Fibroblast of skin of right quadriceps (primary cell): ENCODE results near the gene BRD1.
"Not testable (repeated sequence)": the region's sequence is repeated elsewhere in the genome, so short reads cannot be mapped to it uniquely, and the experiment has no call there.

Source experiments
- DNase-seq: peaks from one replicate; pipeline ENCODE4 v3.0.0-alpha.2; 2013

Gene BRD1

DNA sequence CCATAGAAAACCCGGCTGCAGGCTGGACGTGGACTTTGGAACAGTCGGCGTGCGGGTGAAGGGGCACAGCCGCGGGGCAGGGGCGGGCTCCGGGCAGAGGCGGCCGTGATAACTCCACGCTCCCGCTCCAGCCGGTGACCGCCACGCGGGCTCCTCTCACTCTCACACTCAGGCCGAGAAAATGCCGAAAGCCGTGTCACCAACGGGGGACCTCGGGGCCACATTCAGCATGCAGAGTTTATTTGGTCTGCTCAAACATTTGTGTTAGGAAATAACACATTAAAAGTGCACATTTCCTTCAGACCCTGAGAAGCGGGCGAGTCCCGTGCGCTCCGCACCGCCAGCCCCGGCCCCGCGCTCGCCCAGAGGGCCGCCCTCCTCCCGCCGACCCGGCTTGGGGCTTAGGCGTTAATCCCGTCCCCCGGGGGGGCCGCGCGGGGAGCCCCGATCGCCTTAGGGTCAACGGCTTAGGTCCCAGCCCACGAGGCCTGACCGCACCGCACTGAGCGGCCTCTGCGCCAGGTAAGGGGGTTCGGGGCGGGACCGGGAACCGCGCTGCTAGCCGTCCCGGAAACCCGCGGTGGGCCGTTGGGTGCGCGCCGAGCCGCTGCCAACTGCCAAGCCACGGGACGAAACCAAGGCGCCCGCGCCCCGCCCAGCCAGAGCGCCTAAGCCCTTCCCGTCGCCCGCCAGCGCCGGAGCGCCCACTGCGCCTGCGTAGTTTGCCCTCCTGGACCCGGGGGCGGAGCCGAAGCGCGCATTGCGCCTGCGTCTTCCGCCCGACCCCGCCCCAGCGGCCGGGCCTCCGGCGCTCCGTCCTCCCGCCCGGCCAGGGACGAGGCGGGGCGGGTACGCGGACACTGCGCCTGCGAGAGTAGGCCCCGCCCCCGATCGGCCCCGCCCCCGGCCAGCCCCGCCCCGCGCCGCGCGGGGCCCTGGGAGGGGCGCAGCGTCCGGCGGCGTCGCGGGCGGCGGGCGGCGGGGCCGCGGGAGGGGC, 25.5 kb upstream of the BRD1 start, which contains the start of gene ZBED4:
Gene ZBED4 (plus strand): TSS at position 947 of the 997 bp plus-strand sequence. CDS start 29,819 bp downstream, outside the sequence.
- peak; percentile 96 for DNase-seq

DNA sequence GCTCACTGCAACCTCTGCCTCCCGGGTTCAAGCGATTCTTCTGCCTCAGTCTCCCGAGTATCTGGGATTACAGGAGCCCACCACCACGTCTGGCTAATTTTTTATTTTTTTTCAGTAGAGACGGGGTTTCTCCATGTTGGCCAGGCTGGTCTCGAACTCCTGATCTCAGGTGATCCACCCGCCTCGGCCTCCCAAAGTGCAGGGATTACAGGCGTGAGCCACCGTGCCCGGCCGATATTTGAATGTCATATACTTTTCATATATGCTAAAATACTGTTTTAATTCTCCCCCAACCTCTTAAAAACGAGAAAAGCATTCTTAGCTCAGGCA, 24.9 kb upstream of the BRD1 start:
- DNase-seq: not testable (repeated sequence)

DNA sequence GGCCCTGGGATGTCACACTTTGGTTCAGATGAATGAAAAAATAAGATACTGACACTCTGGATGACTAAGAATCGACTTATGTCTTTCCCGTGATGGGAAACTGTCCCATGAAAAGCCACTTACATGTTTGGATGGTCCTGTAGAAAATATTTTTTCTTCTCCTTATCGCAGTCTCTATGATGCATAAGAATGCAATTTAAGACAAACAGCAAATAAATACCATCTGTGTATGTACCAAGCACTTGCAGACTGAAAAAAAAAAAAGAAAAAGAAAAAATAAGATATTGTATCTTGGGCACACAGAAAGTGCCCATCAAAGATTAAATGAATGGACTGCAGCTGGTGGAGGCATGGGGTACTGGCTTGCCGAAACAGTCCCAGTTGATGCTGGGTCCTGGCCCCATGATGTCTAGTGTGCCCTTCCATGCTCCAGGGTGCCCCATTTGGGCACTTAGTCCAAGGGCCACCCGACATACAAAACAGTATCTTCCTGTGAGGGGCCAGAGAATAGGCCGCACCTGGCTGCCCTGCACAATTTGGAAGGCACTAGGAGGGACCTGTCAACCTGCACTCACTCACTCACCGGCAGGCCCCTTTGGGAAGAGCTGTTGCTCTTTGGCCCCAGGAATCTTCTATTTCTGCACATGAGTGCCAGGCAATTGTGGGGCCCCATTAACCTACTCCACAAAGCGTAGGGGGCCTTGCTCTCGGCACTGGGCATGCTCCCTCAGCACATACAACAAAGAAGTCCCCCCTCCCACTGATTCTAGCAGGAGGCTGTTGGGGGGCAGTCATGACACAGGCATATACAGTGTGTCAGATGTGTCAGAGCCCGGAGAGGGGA, 23.5 kb upstream of the BRD1 start:
- no peak for DNase-seq

DNA sequence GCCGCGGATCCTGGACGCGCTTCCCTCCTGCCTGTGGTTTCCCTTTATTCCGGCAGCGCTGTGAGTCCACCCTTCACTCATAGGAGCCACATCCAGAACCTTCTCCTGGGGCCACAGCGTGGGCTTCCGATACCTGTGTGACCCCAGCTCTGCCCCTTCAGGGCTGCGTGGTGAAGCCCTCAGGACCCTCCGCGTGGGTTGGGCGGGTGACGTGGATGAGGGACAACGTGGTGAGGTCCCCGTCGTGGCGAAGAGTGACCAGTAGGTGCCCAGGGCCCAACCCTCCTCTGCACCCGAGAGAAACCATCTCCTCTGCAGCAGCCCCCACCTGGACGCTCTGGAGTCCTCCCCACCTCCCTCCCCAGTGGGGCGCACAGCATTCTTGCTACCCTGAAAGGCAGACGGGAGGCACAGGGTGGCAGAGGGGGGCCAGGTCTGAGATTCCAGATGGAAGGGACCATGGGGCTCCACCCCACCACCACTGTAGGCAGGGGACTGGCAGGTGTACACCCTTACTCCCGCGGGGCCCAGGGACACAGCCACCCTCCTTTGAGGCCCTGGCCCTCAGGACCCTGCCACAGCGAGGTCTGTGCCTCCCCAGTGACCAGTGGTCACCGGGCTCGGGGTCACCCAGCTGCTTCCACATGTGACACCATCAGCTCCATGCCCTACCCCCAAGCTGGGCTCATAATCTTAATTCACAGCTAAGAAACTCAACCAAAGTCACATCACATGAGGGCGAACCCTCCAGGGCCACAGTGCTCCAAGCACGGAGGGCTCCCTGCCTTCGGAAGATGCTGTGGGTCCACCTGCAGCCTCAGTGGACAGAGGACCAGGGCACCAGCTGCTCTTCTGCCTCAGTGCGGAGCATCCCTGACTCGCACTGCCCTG, 22.6 kb upstream of the BRD1 start:
- no peak for DNase-seq

DNA sequence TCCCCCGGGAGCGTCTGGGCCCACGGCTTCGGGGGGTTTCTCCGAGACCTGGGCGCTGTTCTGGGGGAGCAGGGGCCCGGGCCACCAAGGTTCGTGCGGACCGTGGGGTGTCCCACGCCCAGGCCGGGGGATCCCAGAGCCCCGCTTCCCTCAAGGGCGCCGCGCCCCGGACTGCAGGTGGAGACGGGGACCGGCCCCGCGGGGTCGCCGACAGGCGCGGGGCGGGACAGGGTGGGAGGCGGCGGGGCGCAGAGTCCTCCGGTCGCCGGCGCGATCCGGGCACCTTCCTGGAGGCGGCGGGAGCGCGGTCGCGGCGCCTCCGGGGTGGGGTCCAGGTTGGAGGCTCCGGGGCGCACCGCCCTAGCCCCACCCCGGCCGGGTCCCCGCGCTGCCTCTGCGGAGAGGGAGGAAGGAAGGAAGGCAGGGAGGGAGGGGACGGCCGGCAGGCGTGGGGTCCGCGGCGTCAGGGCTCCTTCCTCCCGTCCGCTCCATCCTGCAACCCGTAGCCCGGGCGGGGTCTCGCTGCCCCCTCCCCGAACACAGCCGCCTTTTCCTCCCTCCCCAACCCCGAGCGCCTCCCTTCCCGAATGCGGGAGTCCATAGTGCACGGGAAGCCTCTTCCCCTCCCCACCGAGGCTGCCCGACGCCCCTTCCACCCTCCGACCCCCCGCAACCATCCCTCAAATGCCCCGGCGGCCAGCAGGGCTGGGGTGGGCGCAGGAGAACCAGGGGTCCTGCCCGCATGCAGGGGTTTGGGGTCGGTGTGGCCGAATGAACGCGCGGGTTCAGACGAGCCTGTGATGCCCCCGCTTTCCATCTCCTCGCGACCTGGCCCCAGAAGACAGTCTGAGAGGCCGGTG, 21.7 kb upstream of the BRD1 start:
- DNase-seq: no peak

DNA sequence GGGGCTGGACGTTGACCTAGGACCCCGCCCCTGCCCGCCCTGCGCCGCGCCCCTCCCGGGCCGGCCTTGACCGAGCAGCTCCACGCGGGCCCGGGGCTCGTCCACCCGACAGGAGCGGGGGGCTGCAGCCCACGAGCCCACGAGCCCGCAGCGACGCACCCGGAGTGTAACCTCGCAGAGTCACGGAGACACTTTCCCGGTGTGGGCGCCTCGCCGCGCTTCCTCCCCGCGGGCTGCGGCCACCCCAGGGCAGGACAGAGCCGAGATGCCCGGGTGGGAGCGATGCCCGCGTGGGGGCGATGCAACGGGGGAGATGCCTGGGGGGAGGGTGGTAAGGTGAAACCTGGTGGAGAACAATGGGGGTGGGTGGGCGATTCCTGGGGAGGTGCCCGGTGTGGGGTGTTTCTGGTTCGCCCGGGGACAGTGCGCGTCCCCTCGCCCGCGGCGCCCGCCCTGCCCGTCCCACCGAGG, 21.1 kb upstream of the BRD1 start:
- no peak for DNase-seq

DNA sequence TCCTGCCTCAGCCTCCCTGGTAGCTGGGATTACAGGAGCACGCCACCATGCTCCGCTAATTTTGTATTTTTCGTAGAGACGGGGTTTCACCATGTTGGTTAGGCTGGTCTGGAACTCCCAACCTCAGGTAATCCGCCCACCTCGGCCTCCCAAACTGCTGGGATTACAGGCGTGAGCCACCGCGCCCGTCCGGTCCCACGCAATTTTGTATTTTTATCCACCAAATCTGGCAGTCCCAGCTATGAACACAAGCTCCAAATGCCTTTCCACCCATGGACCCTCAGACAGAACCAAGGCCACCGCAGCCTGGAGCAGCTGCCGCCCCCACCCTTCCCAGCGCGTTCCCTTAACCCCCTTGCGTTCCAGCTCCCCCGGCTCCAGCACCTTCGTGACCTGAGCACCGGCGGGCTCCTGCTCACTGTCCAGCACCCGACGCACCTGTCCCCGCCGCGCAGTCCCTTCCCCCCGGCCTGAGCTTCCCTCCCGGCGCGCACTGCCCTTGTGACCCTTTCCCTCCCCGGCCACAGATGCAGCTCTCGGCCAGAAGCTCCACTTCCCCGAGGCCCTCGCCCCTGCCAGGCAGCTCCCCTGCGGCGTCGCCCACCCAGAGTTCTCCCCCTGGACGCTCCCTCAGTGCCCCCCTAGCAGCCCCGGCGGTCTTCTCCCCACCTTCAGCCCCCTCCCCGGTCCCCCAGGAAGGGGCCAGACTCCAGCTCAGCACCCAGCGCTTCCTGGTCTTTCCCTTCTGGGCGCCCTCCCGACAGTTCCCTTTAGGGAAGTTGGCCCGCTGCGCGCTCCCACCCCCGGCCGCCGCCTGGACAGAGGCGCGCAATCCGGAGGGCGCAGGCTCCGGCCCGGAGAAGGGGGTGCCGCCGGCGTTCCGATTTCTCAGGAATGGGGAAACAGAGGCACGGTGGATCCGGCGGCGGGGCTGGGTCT, 20.3 kb upstream of the BRD1 start:
- no peak for DNase-seq

DNA sequence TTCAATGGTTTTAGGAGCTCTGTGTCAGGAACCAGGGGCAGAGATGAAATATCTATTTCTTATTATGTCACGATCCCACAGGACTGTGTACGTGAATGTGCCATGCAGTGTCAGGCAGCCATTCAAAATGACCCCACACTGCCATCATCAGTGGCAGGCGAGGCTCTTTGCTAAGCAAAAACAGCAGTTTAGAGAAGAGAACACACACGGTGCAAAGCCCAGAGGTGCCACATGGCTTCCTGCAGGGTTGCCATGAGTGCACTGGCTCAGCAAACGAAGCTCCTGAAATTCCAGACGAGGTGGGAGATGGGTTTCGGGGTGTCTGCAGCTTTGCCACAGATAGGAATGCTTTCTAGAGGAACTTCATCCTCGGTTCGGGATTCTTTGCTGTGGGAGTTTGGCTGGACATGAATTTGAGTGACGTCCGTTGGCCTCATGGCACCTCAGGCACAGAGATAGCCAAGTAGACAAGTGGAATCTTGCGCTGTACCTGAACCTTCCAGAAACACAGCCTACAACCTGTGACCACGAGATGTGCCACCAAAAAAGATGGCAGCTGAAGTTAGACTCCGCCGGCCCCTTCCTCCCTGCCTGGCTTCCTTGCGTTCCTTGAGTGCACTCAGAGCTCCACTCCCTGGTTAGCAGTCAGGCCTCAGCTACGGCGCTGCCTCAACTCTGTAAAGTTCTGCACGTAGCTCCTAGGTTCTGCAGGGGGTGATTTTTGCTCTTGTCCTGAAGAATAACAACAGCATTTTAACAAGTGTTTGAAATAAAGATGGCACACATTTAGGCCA, 18.2 kb upstream of the BRD1 start:
- DNase-seq: no peak

DNA sequence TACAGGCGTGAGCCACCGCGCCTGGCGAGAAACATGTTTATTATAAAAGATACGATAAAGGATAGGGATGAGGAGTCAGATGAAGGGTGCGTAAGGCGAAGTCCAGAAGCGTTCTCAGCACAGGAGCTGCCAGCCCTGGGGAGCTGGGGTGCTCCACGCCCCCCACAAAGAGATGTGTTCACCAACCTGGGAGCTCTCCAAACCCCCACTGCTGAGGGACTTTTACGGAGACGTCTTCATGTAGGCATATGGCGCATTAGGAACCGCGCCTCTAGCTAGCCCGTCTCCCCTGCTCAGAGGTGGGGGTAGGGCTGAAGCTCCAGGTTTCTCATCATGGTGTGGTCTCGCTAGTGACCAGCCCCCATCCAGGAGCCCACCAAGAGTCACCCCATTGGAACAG, 17.6 kb upstream of the BRD1 start:
- DNase-seq: no peak

DNA sequence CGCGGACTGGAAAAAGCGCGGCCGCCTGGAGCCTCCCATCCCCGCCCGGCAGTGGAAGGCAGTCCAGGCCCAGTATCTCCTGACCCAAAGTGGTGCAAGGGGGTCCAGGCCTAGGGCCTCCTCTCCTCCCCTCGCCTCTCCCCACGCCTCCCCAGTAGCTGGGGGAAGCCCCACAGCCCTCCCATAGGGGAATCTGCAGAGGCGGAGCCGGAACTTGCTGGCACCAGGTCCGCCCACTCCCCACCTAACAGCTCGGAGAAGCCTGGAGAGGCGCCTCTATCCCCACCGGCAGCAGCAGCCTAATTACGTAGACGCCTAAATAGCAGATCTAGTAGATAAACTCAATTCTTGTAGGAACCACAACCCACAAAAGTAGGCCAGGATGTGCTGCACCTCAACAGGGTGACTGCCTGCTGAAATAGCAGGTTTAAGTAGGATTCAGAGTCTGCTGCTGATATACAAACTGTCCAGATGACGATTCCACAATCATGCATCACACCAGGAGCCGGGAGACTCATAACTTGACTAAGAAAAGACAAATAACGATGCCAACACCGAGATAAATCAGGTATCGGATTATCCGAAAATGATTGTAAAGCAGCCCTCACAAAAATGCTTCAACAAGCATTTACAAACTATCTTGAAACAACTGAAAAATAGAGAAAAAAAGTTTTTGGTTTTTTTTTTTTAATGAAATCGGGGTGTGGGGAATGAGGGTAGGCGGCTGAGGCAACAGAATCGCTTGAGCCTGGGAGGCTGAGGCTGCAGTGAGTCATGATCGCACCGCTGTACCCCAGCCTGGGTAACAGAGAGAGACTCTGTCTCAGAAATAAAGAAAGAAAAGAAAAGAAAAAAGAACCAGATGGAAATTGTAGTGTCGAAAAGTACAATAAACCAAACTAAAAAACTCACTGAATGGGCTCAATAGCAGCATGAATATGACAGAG, 11.4 kb upstream of the BRD1 start:
- DNase-seq: peak; percentile 27

DNA sequence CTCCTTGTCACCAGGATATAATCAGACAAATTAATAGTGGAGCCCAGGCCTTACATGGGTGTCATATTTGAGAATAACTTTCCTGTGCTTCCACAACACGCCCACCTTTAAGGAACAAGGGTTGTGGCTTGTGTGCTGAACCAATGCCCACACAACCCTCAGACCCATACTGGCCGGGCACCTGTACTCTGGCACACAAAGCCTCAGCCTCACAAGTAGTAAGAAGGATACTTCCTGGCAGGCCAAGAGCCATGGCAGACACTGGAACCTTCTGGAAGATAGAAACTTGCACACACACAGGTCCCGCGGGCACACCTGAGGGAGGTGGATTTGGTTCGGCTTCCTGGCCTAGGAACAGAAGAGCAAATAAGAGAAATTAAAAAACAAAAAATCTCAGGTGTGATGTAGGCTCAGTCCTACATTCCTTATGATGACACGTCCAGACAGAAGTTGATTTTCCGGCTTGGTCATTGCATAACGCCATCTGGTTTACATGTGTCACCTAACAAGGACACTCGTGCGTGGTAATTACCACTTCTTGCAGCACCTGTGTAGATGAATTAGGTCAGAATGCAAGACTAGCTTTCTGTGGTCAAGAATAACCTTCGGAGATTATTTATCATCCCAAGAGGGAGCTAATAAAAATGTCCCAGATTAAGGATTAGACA, 5.8 kb upstream of the BRD1 start:
- DNase-seq: no peak

DNA sequence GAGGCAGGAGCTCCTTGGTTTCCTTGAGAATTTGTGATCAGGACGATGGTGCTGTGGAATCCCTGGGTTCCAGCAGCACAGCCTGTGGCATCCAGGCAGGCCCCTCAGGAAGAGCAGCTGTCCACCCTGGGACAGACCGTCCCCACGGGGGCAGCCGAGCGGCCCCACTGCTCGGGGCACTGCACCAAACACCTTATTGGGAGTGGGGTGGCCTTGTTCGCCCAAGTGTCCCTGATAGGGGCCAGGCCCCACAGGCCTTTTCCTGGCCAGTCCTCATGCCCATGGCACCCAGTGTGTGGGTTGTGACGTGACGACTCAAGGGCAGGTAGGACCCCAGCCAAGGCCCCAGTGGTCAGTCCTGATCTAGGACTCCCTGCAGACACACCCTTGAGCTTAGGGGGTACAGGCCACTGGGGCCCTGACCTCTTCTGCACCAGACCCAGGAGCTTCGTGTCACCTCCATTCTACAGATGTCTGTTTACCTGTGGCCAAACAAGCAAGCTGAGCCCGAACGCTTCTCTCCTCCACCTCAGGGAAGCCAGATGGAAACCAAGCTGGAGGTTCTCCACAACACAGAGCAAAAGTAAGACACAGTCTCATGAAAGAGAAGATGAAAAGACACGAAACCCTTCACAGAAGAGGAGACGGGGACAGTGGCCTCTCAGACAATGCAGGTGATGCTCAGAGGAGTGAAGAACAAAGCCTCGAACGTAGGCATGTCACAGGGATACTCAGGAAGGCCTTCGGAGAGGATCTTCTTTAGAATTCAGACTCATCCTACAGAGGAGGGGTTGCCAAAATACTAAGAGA, 1.6 kb upstream of the BRD1 start:
- no peak for DNase-seq

DNA sequence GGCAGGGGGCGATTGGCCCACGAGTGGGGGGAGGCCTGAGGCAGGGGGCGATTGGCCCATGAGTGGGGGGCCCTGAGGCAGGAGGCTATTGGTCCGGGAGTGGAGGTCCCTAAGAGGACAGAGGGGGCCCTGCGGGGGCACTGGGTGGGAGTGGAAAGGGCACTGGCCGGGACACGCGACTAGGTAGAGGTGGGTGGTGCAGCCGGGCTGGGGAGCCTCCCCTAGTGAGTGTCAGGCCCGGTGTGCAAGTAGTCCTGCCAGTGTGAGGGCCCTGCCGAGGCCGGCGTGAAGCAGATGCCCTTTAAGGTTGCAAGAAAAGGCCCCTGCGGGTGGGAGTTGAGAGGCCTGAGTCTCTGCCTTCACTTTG, 909 bp upstream of the BRD1 start:
- DNase-seq: no peak

DNA sequence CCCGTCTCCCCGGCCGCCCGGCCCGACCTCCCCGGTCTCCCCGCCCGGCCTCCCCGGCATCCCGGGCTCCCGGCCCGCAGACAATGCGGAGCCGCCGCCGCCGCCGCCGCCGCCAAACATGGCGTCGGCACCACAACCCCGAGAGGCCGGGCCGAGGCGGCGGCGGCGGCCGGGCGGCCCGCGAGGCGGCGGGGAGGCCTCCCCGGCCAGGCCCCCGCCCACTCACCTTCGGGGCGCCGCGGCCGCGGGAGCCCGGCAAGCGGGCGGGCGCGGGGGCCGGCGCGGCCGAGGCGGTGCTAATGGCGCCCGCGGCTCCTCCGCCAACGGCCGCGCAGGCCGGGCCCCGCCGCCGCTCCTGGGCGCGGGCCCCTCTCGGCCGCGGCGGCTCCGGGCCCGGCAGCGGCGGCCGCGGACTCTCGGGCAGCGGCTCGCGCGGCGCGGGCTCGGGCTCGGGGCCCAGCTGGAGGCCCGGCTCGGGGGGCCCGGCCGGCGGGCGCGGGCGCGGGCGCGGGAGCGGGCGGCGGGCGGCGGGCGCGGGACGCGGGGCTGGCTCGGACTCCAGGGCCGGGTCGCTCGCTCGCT, 311 bp downstream of the BRD1 start:
- DNase-seq: peak; percentile 29

DNA sequence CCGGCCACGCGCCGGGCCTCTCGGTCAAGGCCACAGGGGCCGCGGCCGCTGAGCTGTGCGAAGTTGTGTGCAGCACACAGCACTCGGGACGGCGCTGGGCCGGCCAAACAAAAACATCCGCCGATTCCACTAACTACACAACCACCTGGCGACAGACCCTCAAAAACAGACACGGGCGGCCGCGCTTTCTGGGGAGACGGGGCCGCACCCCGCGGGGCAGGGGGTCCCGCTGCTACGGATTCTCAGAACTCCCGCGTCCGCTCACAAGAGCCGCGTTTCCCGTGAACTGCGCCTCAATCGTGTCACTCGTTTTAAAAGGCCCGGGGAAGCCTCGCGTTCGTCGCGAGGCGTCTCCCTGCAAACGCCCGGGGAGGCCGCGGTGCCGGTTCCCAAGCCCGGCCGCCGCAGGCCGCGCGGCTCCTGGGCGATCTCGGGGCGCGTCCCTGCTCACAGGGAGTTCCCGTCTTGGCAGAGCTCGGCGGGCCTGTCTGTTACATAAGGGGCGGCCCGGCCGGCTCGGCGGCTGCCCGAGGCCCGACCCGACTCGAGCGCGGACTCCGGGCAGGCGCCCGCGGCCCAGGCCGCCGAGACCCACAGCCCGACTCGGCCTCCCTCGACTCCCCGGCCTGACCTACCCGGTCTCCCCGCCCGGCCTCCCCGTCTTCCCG, 936 bp downstream of the BRD1 start:
- DNase-seq: peak; percentile 32
